ENCODE measurements around the gene TCFL5. TPM values are rescaled to one million over a fixed set of nuclear protein-coding genes. Genes with fewer than 3 reads are reported as not detected.

Gene TCFL5
- polyA plus RNA-seq, 2 donors, result 2.8 to 3.5 TPM

- Histone ChIP-seq H3K27ac (ENCODE audit: low read depth in 2 of 2, low read length in 1 of 2) (no peak overlapping the region), H3K4me3 (ENCODE audit: low read depth in 1 of 2, low read length in 2 of 2) (no peak overlapping the region), H3K27me3 (ENCODE audit: control insufficient read depth in 1 of 2, insufficient read depth in 2 of 2, low read length in 2 of 2) (no peaks in the 10 kb centered on the region), H3K9me3 (ENCODE audit: control insufficient read depth in 2 of 2, insufficient read depth in 1 of 2, low read depth in 1 of 2, low read length in 1 of 2) (peaks cover 0 to 2% of the 10 kb centered on the region in 2 donors), H3K4me1 (ENCODE audit: control insufficient read depth in 2 of 2, insufficient read depth in 2 of 2, low read length in 1 of 2) (peaks cover 4 to 14% of the 10 kb centered on the region in 2 donors), H3K36me3 (ENCODE audit: control insufficient read depth in 2 of 2, insufficient read depth in 2 of 2, low read length in 1 of 2) (peaks cover 24 to 44% of the 10 kb centered on the region in 2 donors)
- WGBS, 2 donors, result 76 to 81% methylated on average over 23 of the region's 23 CpGs
These were observed 54.0 kb downstream of the TCFL5 start for GRCh38 chr20:62807444-62808210.

- peaks cover 14 to 33% of the 10 kb centered on the region in 2 donors for H3K36me3 ChIP-seq (ENCODE audit: control insufficient read depth in 2 of 2, insufficient read depth in 2 of 2, low read length in 1 of 2)
These were observed 55.1 kb downstream of the TCFL5 start for GRCh38 chr20:62806383-62807050.

GRCh38 chr20:62805711-62806382 is 55.8 kb downstream of the TCFL5 start:
- Histone ChIP-seq H3K4me1 (ENCODE audit: control insufficient read depth in 2 of 2, insufficient read depth in 2 of 2, low read length in 1 of 2) (peaks cover 4 to 14% of the 10 kb centered on the region in 2 donors), H3K27ac (ENCODE audit: low read depth in 2 of 2, low read length in 1 of 2) (peak overlapping the region; percentile 34 to 79), H3K36me3 (ENCODE audit: control insufficient read depth in 2 of 2, insufficient read depth in 2 of 2, low read length in 1 of 2) (peaks cover 12 to 31% of the 10 kb centered on the region in 2 donors), H3K27me3 (ENCODE audit: control insufficient read depth in 1 of 2, insufficient read depth in 2 of 2, low read length in 2 of 2) (no peaks in the 10 kb centered on the region), H3K4me3 (ENCODE audit: low read depth in 1 of 2, low read length in 2 of 2) (peak overlapping the region; percentile 85 to 99), H3K9me3 (ENCODE audit: control insufficient read depth in 2 of 2, insufficient read depth in 1 of 2, low read depth in 1 of 2, low read length in 1 of 2) (peaks cover 0 to 2% of the 10 kb centered on the region in 2 donors)
- 31 to 32% methylated on average over 25 of the region's 25 CpGs for WGBS, 2 donors

More at GRCh38 chr20:62806383-62807050, 55.1 kb downstream of the TCFL5 start:
- H3K4me3 ChIP-seq (ENCODE audit: low read depth in 1 of 2, low read length in 2 of 2), result peak overlapping the region in 1 of 2 donors; percentile 85
- no peak overlapping the region for H3K27ac ChIP-seq (ENCODE audit: low read depth in 2 of 2, low read length in 1 of 2)
- H3K9me3 ChIP-seq (ENCODE audit: control insufficient read depth in 2 of 2, insufficient read depth in 1 of 2, low read depth in 1 of 2, low read length in 1 of 2), result peaks cover 0 to 2% of the 10 kb centered on the region in 2 donors
- 69% methylated on average over 11 of the region's 11 CpGs for WGBS, 2 donors
- peaks cover 4 to 14% of the 10 kb centered on the region in 2 donors for H3K4me1 ChIP-seq (ENCODE audit: control insufficient read depth in 2 of 2, insufficient read depth in 2 of 2, low read length in 1 of 2)
- no peaks in the 10 kb centered on the region for H3K27me3 ChIP-seq (ENCODE audit: control insufficient read depth in 1 of 2, insufficient read depth in 2 of 2, low read length in 2 of 2)

GRCh38 chr20:62805155-62805710 is 56.4 kb downstream of the TCFL5 start:
- peak overlapping the region; percentile 85 to 99 for H3K4me3 ChIP-seq (ENCODE audit: low read depth in 1 of 2, low read length in 2 of 2)
- no peaks in the 10 kb centered on the region for H3K27me3 ChIP-seq (ENCODE audit: control insufficient read depth in 1 of 2, insufficient read depth in 2 of 2, low read length in 2 of 2)
- WGBS, 2 donors, result 0 to 1% methylated on average over 48 to 58 of the region's 58 CpGs
- peaks cover 0 to 2% of the 10 kb centered on the region in 2 donors for H3K9me3 ChIP-seq (ENCODE audit: control insufficient read depth in 2 of 2, insufficient read depth in 1 of 2, low read depth in 1 of 2, low read length in 1 of 2)
- H3K36me3 ChIP-seq (ENCODE audit: control insufficient read depth in 2 of 2, insufficient read depth in 2 of 2, low read length in 1 of 2), result peaks cover 6 to 30% of the 10 kb centered on the region in 2 donors
- H3K4me1 ChIP-seq (ENCODE audit: control insufficient read depth in 2 of 2, insufficient read depth in 2 of 2, low read length in 1 of 2), result peaks cover 4 to 14% of the 10 kb centered on the region in 2 donors
- peak overlapping the region; percentile 69 to 79 for H3K27ac ChIP-seq (ENCODE audit: low read depth in 2 of 2, low read length in 1 of 2)

GRCh38 chr20:62804627-62805154 is 56.9 kb downstream of the TCFL5 start, which contains the start of gene OGFR:
Gene OGFR, plus strand, starts transcription at chr20:62804835. Its CDS starts 25 bp downstream, at chr20:62804860.
- H3K4me3 ChIP-seq (ENCODE audit: low read depth in 1 of 2, low read length in 2 of 2), result peak within 1 kb of the TSS; percentile 85 to 99
- 0 to 1% methylated on average over 42 to 72 of the region's 77 CpGs for WGBS, 2 donors
- no peaks in the 10 kb centered on the region for H3K27me3 ChIP-seq (ENCODE audit: control insufficient read depth in 1 of 2, insufficient read depth in 2 of 2, low read length in 2 of 2)
- H3K36me3 ChIP-seq (ENCODE audit: control insufficient read depth in 2 of 2, insufficient read depth in 2 of 2, low read length in 1 of 2), result peaks cover 3 to 29% of the 10 kb centered on the region in 2 donors
- peaks cover 4 to 14% of the 10 kb centered on the region in 2 donors for H3K4me1 ChIP-seq (ENCODE audit: control insufficient read depth in 2 of 2, insufficient read depth in 2 of 2, low read length in 1 of 2)
- peak within 1 kb of the TSS; percentile 69 to 79 for H3K27ac ChIP-seq (ENCODE audit: low read depth in 2 of 2, low read length in 1 of 2)
- H3K9me3 ChIP-seq (ENCODE audit: control insufficient read depth in 2 of 2, insufficient read depth in 1 of 2, low read depth in 1 of 2, low read length in 1 of 2), result peaks cover 0 to 2% of the 10 kb centered on the region in 2 donors

GRCh38 chr20:62804021-62804626 is 57.5 kb downstream of the TCFL5 start:
- Histone ChIP-seq H3K27me3 (ENCODE audit: control insufficient read depth in 1 of 2, insufficient read depth in 2 of 2, low read length in 2 of 2) (no peaks in the 10 kb centered on the region), H3K36me3 (ENCODE audit: control insufficient read depth in 2 of 2, insufficient read depth in 2 of 2, low read length in 1 of 2) (peaks cover 6 to 27% of the 10 kb centered on the region in 2 donors), H3K4me3 (ENCODE audit: low read depth in 1 of 2, low read length in 2 of 2) (peak overlapping the region; percentile 8 to 85), H3K27ac (ENCODE audit: low read depth in 2 of 2, low read length in 1 of 2) (peak overlapping the region; percentile 34 to 79), H3K9me3 (ENCODE audit: control insufficient read depth in 2 of 2, insufficient read depth in 1 of 2, low read depth in 1 of 2, low read length in 1 of 2) (peaks cover 0 to 2% of the 10 kb centered on the region in 2 donors), H3K4me1 (ENCODE audit: control insufficient read depth in 2 of 2, insufficient read depth in 2 of 2, low read length in 1 of 2) (peaks cover 4 to 16% of the 10 kb centered on the region in 2 donors)
- WGBS, 2 donors, result 20 to 25% methylated on average over 25 of the region's 25 CpGs

- WGBS, 2 donors, result 68 to 78% methylated on average over 22 of the region's 22 CpGs
- Histone ChIP-seq H3K4me3 (ENCODE audit: low read depth in 1 of 2, low read length in 2 of 2) (no peak overlapping the region), H3K27ac (ENCODE audit: low read depth in 2 of 2, low read length in 1 of 2) (no peak overlapping the region), H3K36me3 (ENCODE audit: control insufficient read depth in 2 of 2, insufficient read depth in 2 of 2, low read length in 1 of 2) (peaks cover 6 to 24% of the 10 kb centered on the region in 2 donors), H3K4me1 (ENCODE audit: control insufficient read depth in 2 of 2, insufficient read depth in 2 of 2, low read length in 1 of 2) (peaks cover 4 to 19% of the 10 kb centered on the region in 2 donors), H3K27me3 (ENCODE audit: control insufficient read depth in 1 of 2, insufficient read depth in 2 of 2, low read length in 2 of 2) (no peaks in the 10 kb centered on the region), H3K9me3 (ENCODE audit: control insufficient read depth in 2 of 2, insufficient read depth in 1 of 2, low read depth in 1 of 2, low read length in 1 of 2) (peaks cover 0 to 2% of the 10 kb centered on the region in 2 donors)
These were observed 59.5 kb downstream of the TCFL5 start for GRCh38 chr20:62802026-62802712.

- 87 to 88% methylated on average over 15 of the region's 15 CpGs for WGBS, 2 donors
- peaks cover 6 to 21% of the 10 kb centered on the region in 2 donors for H3K36me3 ChIP-seq (ENCODE audit: control insufficient read depth in 2 of 2, insufficient read depth in 2 of 2, low read length in 1 of 2)
- no peak overlapping the region for H3K27ac ChIP-seq (ENCODE audit: low read depth in 2 of 2, low read length in 1 of 2)
- H3K4me1 ChIP-seq (ENCODE audit: control insufficient read depth in 2 of 2, insufficient read depth in 2 of 2, low read length in 1 of 2), result peaks cover 4 to 16% of the 10 kb centered on the region in 2 donors
- H3K27me3 ChIP-seq (ENCODE audit: control insufficient read depth in 1 of 2, insufficient read depth in 2 of 2, low read length in 2 of 2), result no peaks in the 10 kb centered on the region
- H3K9me3 ChIP-seq (ENCODE audit: control insufficient read depth in 2 of 2, insufficient read depth in 1 of 2, low read depth in 1 of 2, low read length in 1 of 2), result peaks cover 0 to 2% of the 10 kb centered on the region in 2 donors
- H3K4me3 ChIP-seq (ENCODE audit: low read depth in 1 of 2, low read length in 2 of 2), result no peak overlapping the region
These were observed 60.2 kb downstream of the TCFL5 start for GRCh38 chr20:62801284-62802010.
